GM21360 (cell line): ENCODE results near the gene TRA2B.

Source experiments
- ATAC-seq: cut with Tn5 transposase; IDR thresholded peaks from one replicate; pipeline ENCODE4 v1.9.1; 2021; ENCODE audit warnings: mild to moderate bottlenecking, moderate library complexity; ENCODE audit not compliant: unreplicated experiment

The TRA2B gene

DNA sequence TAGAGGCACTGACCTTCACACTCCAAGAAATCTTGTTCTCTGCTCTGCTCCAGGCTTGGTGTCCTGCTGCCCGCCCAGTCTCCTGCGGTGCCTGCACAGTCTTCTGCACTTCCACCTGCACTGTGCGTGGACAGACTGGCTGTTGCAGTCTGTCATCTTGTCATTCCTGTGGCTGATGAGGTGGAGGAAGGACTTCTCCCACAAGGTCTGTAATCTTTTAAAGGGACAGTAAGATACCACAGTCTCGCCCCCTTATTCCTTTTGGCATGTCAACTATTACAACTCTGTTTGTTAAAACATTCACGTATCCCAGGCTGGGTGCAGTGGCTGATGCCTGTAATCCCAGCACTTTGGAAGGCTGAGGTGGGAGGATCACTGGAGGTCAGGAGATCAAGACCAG lies 58.9 kb downstream of the TRA2B start:
- no peak for ATAC-seq

DNA sequence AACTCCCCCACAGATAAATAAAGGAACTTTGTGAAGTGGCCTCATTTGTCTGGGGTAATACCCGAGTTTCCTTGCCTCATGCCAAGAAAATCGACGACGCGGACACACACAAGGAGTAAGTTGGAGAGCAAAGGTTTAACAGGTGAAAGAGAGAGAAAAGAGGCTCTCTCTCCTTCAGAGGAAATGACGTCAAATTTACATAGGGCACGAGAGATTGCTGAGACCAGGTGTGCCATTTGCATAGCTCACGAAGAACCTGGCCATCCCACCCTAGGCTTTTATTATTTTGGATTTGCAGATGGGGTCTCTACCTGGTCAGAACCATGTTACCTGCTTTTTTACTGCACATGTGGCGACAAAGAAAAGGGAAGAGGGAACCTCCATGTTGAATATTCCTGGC lies 63.7 kb downstream of the TRA2B start:
- no peak for ATAC-seq

DNA sequence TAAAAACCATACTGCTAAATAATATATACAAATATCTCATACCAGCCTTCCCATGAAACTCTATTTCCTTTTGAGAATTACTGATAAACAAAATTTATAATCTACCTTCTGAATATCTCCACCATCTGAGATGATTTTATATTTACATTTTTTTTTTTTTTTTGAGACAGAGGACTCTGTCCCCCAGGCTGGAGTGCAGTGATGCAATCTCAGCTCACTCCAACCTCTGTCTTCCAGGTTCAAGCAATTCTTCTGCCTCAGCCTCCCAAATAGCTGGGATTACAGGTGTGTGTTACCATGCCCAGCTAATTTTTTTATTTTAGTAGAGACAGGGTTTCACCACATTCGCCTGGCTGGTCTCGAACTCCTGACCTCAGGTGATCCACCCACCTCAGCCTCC lies 70.2 kb downstream of the TRA2B start:
- no peak for ATAC-seq

DNA sequence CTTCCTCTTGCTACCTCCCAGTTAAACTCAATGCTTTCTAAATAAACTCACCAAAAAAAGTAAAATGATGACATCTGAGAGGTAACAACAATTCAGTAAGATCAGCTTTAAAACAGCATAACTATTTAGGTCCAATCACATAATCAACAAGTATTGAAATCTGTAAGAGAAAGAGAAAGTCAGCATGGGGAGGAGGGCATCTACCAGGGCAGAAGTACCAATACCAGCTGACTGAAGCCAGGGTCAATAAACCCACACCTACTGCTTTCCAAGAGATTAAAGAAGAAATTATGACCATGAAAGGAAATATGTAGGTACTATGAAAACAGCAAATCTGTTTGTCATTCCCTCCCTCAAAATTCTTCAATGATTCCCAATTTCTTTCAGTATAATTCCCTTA lies 70.8 kb downstream of the TRA2B start:
- ATAC-seq, result no peak

DNA sequence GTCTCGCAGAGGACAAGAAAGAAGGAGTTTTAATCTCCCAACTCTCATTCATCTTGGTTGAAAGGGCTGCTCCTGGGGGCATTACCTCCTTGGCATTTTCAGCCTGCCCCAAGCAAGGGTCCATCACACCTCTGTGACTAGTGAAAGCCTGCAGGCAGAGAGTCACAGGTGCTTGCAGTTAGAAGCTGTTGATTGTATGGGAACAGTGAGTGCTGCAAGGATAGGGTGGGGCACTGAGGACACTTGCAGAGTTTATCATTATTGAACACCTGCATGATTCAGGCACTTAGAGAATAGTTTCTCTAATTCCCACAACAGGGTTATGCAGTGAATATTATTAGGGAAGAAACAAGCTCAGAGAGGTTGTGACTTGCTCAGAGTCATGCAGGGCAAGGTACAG lies 71.3 kb downstream of the TRA2B start:
- ATAC-seq, result no peak
